ENCODE measurements around the gene TIMM23.
"Not testable (repeated sequence)": the region's sequence is repeated elsewhere in the genome, so short reads cannot be mapped to it uniquely, and the experiment has no call there.

DNA sequence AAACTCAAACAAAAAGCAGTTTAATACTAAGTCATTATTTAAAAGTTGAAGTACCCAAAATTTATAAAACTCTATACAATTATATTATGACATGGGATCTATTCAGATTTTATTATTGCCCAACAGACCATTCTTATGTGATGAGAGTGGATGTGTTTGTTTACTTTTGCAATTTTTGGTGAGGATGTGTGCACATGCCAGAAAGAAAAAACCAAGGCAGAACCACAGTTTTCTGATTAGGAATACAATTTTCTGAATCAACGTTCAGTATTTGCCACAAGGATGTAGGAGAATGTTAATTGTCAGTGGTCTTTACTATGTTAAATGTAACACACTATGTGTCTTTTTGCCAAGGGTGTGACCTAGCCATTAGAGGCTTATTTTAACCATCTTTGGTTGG, 9.1 kb downstream of the TIMM23 start:
- not testable (repeated sequence) for TF ChIP-seq CTCF (IDR thresholded peaks at IDR 0.05 in 4 of 5, conservative IDR thresholded peaks at IDR 0.05 in 1 of 5); POLR2A (IDR thresholded peaks at IDR 0.05)
